ENCODE measurements around the gene MSN.

DNA sequence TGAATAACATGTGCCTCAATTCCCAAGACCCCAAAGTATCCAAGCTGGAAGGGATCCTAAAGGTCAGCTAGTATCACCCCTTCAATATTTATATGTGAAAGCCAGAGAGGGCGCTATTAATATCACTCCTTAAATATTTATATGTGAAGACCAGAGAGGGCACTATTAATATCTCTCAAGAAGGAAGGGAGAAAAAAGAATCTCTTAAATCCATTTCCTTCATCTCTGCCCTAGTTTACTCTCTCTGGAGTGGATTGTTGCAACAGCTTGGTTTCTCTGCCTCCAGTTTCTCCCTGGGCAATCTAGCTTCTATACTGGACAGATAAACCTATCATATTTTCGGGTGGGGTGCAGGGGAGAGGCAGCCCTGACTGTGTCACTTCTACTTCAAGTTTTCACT is 31.6 kb upstream of the MSN start:
- TF ChIP-seq, protein P1, sequence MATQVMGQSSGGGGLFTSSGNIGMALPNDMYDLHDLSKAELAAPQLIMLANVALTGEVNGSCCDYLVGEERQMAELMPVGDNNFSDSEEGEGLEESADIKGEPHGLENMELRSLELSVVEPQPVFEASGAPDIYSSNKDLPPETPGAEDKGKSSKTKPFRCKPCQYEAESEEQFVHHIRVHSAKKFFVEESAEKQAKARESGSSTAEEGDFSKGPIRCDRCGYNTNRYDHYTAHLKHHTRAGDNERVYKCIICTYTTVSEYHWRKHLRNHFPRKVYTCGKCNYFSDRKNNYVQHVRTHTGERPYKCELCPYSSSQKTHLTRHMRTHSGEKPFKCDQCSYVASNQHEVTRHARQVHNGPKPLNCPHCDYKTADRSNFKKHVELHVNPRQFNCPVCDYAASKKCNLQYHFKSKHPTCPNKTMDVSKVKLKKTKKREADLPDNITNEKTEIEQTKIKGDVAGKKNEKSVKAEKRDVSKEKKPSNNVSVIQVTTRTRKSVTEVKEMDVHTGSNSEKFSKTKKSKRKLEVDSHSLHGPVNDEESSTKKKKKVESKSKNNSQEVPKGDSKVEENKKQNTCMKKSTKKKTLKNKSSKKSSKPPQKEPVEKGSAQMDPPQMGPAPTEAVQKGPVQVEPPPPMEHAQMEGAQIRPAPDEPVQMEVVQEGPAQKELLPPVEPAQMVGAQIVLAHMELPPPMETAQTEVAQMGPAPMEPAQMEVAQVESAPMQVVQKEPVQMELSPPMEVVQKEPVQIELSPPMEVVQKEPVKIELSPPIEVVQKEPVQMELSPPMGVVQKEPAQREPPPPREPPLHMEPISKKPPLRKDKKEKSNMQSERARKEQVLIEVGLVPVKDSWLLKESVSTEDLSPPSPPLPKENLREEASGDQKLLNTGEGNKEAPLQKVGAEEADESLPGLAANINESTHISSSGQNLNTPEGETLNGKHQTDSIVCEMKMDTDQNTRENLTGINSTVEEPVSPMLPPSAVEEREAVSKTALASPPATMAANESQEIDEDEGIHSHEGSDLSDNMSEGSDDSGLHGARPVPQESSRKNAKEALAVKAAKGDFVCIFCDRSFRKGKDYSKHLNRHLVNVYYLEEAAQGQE (IDR thresholded peaks at IDR 0.05; ENCODE audit: low read depth): no peak
- no peak for TF ChIP-seq ZBTB7A (IDR thresholded peaks at IDR 0.05; ENCODE audit: low read depth)
- no peak for TF ChIP-seq TAF1 (IDR thresholded peaks at IDR 0.05; ENCODE audit: low read depth)
